ENCODE measurements around the gene ABCA9. TPM values are rescaled to one million over a fixed set of nuclear protein-coding genes. Genes with fewer than 3 reads are reported as not detected.

The ABCA9 gene
- total and polyA plus RNA-seq, 2 of the 13 experiments (the other 11 are each of a cell fraction or from before 2014, with no cell fraction given): 0.04 TPM; not detected in 1

DNA sequence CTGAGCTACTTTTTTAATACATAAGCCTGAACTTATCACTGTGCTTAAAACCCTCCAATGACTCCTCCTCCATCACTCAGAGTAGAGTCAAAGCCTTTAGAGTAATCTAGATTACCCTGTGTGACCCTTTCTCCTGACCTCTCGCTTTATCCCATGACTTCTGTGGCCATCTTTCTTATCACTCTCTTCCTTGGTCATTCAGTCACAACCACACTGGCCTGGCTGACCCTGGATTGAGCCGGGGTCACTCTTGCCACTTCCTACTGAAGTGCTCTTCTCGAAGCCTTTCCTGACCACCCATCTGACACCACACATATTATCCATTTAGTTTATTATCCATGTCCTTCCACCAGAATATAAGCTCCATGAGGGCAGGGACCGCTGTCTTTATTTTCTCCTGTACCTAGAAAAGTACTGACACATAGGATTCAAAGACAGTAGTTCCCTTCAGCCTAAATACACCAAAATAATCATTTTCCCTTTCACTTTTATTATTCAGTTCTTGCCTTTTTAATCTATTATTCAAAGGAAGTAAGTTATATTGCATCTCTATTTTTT lies 28.0 kb upstream of the ABCA9 start:
- no peaks in the 10 kb centered on the region for H3K9me3 ChIP-seq (ENCODE audit: low read length)
- H3K27me3 ChIP-seq (ENCODE audit: control insufficient read depth in 1 of 2, insufficient read depth in 2 of 2, low read length in 2 of 2): no peaks in the 10 kb centered on the region
- no peak for TF ChIP-seq ZSCAN21 (CRISPR knock-in tag; IDR thresholded peaks at IDR 0.05; ENCODE audit: borderline replicate concordance)
- no peak for TF ChIP-seq SMARCC2 (IDR thresholded peaks at IDR 0.05)
- no peak for TF ChIP-seq ZNF136 (CRISPR knock-in tag; IDR thresholded peaks at IDR 0.05; ENCODE audit: low read depth)
- TF ChIP-seq, protein P1, sequence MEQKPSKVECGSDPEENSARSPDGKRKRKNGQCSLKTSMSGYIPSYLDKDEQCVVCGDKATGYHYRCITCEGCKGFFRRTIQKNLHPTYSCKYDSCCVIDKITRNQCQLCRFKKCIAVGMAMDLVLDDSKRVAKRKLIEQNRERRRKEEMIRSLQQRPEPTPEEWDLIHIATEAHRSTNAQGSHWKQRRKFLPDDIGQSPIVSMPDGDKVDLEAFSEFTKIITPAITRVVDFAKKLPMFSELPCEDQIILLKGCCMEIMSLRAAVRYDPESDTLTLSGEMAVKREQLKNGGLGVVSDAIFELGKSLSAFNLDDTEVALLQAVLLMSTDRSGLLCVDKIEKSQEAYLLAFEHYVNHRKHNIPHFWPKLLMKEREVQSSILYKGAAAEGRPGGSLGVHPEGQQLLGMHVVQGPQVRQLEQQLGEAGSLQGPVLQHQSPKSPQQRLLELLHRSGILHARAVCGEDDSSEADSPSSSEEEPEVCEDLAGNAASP (CRISPR knock-in tag; IDR thresholded peaks at IDR 0.05; ENCODE audit: borderline replicate concordance): no peak
- TF ChIP-seq ZNF34 (CRISPR knock-in tag; IDR thresholded peaks at IDR 0.05; ENCODE audit: borderline replicate concordance): no peak
- TF ChIP-seq ZNF550 (CRISPR knock-in tag; IDR thresholded peaks at IDR 0.05; ENCODE audit: borderline replicate concordance): no peak
- no peak for TF ChIP-seq MBNL3 (CRISPR knock-in tag; conservative IDR thresholded peaks at IDR 0.05)
- no peak for TF ChIP-seq ZBTB20 (CRISPR knock-in tag; IDR thresholded peaks at IDR 0.05; ENCODE audit: borderline replicate concordance, low read depth)
- TF ChIP-seq ZNF703 (CRISPR knock-in tag; IDR thresholded peaks at IDR 0.05; ENCODE audit: borderline replicate concordance): no peak
- TF ChIP-seq, protein P2, sequence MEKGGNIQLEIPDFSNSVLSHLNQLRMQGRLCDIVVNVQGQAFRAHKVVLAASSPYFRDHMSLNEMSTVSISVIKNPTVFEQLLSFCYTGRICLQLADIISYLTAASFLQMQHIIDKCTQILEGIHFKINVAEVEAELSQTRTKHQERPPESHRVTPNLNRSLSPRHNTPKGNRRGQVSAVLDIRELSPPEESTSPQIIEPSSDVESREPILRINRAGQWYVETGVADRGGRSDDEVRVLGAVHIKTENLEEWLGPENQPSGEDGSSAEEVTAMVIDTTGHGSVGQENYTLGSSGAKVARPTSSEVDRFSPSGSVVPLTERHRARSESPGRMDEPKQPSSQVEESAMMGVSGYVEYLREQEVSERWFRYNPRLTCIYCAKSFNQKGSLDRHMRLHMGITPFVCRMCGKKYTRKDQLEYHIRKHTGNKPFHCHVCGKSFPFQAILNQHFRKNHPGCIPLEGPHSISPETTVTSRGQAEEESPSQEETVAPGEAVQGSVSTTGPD (CRISPR knock-in tag; IDR thresholded peaks at IDR 0.05): no peak
- TF ChIP-seq, protein P3, sequence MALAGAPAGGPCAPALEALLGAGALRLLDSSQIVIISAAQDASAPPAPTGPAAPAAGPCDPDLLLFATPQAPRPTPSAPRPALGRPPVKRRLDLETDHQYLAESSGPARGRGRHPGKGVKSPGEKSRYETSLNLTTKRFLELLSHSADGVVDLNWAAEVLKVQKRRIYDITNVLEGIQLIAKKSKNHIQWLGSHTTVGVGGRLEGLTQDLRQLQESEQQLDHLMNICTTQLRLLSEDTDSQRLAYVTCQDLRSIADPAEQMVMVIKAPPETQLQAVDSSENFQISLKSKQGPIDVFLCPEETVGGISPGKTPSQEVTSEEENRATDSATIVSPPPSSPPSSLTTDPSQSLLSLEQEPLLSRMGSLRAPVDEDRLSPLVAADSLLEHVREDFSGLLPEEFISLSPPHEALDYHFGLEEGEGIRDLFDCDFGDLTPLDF (CRISPR knock-in tag; IDR thresholded peaks at IDR 0.05): no peak
- TF ChIP-seq ZNF780A (CRISPR knock-in tag; IDR thresholded peaks at IDR 0.05): no peak
- TF ChIP-seq ATF7 (IDR thresholded peaks at IDR 0.05): no peak
- TF ChIP-seq ATF7 (CRISPR knock-in tag; IDR thresholded peaks at IDR 0.05): no peak
- TF ChIP-seq ZNF850 (CRISPR knock-in tag; conservative IDR thresholded peaks at IDR 0.05): no peak
- no peak for TF ChIP-seq ZNF432 (CRISPR knock-in tag; IDR thresholded peaks at IDR 0.05; ENCODE audit: borderline replicate concordance)
- no peak for TF ChIP-seq HOXA9 (CRISPR knock-in tag; IDR thresholded peaks at IDR 0.05; ENCODE audit: borderline replicate concordance)
- TF ChIP-seq, protein P4, sequence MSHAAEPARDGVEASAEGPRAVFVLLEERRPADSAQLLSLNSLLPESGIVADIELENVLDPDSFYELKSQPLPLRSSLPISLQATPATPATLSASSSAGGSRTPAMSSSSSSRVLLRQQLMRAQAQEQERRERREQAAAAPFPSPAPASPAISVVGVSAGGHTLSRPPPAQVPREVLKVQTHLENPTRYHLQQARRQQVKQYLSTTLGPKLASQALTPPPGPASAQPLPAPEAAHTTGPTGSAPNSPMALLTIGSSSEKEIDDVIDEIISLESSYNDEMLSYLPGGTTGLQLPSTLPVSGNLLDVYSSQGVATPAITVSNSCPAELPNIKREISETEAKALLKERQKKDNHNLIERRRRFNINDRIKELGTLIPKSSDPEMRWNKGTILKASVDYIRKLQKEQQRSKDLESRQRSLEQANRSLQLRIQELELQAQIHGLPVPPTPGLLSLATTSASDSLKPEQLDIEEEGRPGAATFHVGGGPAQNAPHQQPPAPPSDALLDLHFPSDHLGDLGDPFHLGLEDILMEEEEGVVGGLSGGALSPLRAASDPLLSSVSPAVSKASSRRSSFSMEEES (CRISPR knock-in tag; IDR thresholded peaks at IDR 0.05): no peak
- no peak for TF ChIP-seq RBFOX2 (IDR thresholded peaks at IDR 0.05; ENCODE audit: low read depth, low read length)
- no peak for TF ChIP-seq ZNF766 (CRISPR knock-in tag; IDR thresholded peaks at IDR 0.05; ENCODE audit: borderline replicate concordance)
- no peak for TF ChIP-seq MBD4 (IDR thresholded peaks at IDR 0.05; ENCODE audit: borderline replicate concordance, low read length)
- peaks cover 5% of the 10 kb centered on the region; the same call in 1 of the 2 replicates for H3K4me1 ChIP-seq (ENCODE audit: insufficient read depth, low read length)
- no peak overlapping the region for H3K9ac ChIP-seq (ENCODE audit: insufficient read depth, low read depth, low read length)
- no peak overlapping the region for H3K27ac ChIP-seq (ENCODE audit: extremely low read length, insufficient read depth, low read length)
- WGBS (ENCODE audit: low lambda C conversion rate): 51% methylated on average over 4 of the region's 4 CpGs
- H3K79me2 ChIP-seq (ENCODE audit: insufficient read depth, low read length): no peaks in the 10 kb centered on the region
- no peak overlapping the region for H3K4me2 ChIP-seq (ENCODE audit: low read depth, low read length)
- H3K36me3 ChIP-seq (replicated peaks in 1 of 2; ENCODE audit: control insufficient read depth in 1 of 2, insufficient read depth in 2 of 2, low read length in 2 of 2): no peaks in the 10 kb centered on the region
- in situ Hi-C loops (cut with HindIII; ENCODE audit: extremely low pct_ligation_motif_present, low pct_unique_long_range_greater_than_20kb) (no loop called here), intact Hi-C loops (cut with micrococcal nuclease; ENCODE audit: unreplicated experiment) (loop anchor here (5.0 to 10.0 kb wide), 2 partner anchors 106 to 146 kb away; no protein-coding TSS in a partner anchor)
- no peaks in the 10 kb centered on the region for H4K20me1 ChIP-seq (ENCODE audit: insufficient read depth, low read length)
- FAIRE-seq (no peak), DNase-seq (ENCODE audit: low spot score) (no peak), ATAC-seq (no peak)
- ChIA-PET CTCF (ENCODE audit: low intra/inter-chr PET ratio, low total read pairs) (no interaction called here), POLR2A (no interaction called here)
- no peak overlapping the region for H2AFZ ChIP-seq (ENCODE audit: low read length)
- no TSS peak for BruUV-seq (replicated peaks)
- no peak overlapping the region for H3K4me3 ChIP-seq (replicated peaks in 1 of 3; ENCODE audit: insufficient read depth in 1 of 3, low read depth in 2 of 3, low read length in 3 of 3)
